HCT116 (cell line): ENCODE measurements around the gene ACE2.

Source experiments
- ATF3 ChIP-seq: IDR thresholded peaks from 2 replicates; pipeline ENCODE4 v1.6.1; 2012
- CEBPB ChIP-seq: IDR thresholded peaks from 2 replicates; pipeline ENCODE4 v1.6.1; 2012; ENCODE audit warnings: low read depth
- EGR1 ChIP-seq: IDR thresholded peaks from 2 replicates; pipeline ENCODE4 v1.6.1; 2012; ENCODE audit warnings: low read depth
- EZH2 ChIP-seq: fragments of 200-600 bp; sonication (generic); IDR thresholded peaks from 2 replicates; pipeline ENCODE4 v1.6.1; 2017; ENCODE audit warnings: antibody characterized with exemption, mixed run types
- EZH2phosphoT487 ChIP-seq: fragments of 200-600 bp; IDR thresholded peaks from 2 replicates; pipeline ENCODE4 v1.6.1; 2018; ENCODE audit warnings: antibody characterized with exemption, borderline replicate concordance
- POLR2A ChIP-seq: IDR thresholded peaks from 2 replicates; pipeline ENCODE4 v1.7.0; 2011; ENCODE audit warnings: borderline replicate concordance; ENCODE audit not compliant: insufficient read depth, insufficient read length; ENCODE audit errors: extremely low read depth
- POLR2AphosphoS5 ChIP-seq: IDR thresholded peaks from 2 replicates; pipeline ENCODE4 v1.6.1; 2011; ENCODE audit warnings: mild to moderate bottlenecking, low read depth, low read length, moderate library complexity
- RAD21 ChIP-seq: IDR thresholded peaks from 2 replicates; pipeline ENCODE4 v1.6.1; 2012; ENCODE audit warnings: low read depth, mild to moderate bottlenecking
- SIN3A ChIP-seq: IDR thresholded peaks from 2 replicates; pipeline ENCODE4 v1.6.1; 2012; ENCODE audit warnings: low read depth
- YY1 ChIP-seq: IDR thresholded peaks from 2 replicates; pipeline ENCODE4 v1.6.1; 2011; ENCODE audit warnings: low read length, low read depth, moderate library complexity, mild to moderate bottlenecking; ENCODE audit not compliant: insufficient replicate concordance; ENCODE audit errors: extremely low read depth
- TF ChIP-seq, protein P1 (sequence below), 3 experiments: fragments of 200-600 bp in 1 of 3; sonication (generic) in 1 of 3; IDR thresholded peaks in 2 of 3; conservative IDR thresholded peaks in 1 of 3; 2 replicates each; pipeline ENCODE4 v1.5.1; 2012 to 2017; ENCODE audit warnings: low read depth in 2 of 3, low read length in 2 of 3, antibody characterized with exemption in 1 of 3, borderline replicate concordance in 1 of 3, control low read depth in 1 of 3, mild to moderate bottlenecking in 1 of 3, mixed read lengths in 1 of 3, mixed run types in 1 of 3, moderate library complexity in 1 of 3; ENCODE audit not compliant: insufficient read depth in 1 of 3
- TF ChIP-seq, protein P2 (sequence below): IDR thresholded peaks from 2 replicates; pipeline ENCODE4 v1.6.1; 2012; ENCODE audit warnings: low read depth

- TF ChIP-seq, protein P1, sequence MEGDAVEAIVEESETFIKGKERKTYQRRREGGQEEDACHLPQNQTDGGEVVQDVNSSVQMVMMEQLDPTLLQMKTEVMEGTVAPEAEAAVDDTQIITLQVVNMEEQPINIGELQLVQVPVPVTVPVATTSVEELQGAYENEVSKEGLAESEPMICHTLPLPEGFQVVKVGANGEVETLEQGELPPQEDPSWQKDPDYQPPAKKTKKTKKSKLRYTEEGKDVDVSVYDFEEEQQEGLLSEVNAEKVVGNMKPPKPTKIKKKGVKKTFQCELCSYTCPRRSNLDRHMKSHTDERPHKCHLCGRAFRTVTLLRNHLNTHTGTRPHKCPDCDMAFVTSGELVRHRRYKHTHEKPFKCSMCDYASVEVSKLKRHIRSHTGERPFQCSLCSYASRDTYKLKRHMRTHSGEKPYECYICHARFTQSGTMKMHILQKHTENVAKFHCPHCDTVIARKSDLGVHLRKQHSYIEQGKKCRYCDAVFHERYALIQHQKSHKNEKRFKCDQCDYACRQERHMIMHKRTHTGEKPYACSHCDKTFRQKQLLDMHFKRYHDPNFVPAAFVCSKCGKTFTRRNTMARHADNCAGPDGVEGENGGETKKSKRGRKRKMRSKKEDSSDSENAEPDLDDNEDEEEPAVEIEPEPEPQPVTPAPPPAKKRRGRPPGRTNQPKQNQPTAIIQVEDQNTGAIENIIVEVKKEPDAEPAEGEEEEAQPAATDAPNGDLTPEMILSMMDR (IDR thresholded peaks at IDR 0.05 in 2 of 3, conservative IDR thresholded peaks at IDR 0.05 in 1 of 3; ENCODE audit: borderline replicate concordance in 1 of 3, insufficient read depth in 1 of 3, low read depth in 2 of 3, low read length in 2 of 3): no peak
- TF ChIP-seq SIN3A (no peak), EZH2phosphoT487 (no peak), YY1 (no peak), EGR1 (no peak), ATF3 (no peak), POLR2A (no peak), POLR2AphosphoS5 (no peak), RAD21 (no peak), CEBPB (no peak), EZH2 (no peak)
- TF ChIP-seq, protein P2, sequence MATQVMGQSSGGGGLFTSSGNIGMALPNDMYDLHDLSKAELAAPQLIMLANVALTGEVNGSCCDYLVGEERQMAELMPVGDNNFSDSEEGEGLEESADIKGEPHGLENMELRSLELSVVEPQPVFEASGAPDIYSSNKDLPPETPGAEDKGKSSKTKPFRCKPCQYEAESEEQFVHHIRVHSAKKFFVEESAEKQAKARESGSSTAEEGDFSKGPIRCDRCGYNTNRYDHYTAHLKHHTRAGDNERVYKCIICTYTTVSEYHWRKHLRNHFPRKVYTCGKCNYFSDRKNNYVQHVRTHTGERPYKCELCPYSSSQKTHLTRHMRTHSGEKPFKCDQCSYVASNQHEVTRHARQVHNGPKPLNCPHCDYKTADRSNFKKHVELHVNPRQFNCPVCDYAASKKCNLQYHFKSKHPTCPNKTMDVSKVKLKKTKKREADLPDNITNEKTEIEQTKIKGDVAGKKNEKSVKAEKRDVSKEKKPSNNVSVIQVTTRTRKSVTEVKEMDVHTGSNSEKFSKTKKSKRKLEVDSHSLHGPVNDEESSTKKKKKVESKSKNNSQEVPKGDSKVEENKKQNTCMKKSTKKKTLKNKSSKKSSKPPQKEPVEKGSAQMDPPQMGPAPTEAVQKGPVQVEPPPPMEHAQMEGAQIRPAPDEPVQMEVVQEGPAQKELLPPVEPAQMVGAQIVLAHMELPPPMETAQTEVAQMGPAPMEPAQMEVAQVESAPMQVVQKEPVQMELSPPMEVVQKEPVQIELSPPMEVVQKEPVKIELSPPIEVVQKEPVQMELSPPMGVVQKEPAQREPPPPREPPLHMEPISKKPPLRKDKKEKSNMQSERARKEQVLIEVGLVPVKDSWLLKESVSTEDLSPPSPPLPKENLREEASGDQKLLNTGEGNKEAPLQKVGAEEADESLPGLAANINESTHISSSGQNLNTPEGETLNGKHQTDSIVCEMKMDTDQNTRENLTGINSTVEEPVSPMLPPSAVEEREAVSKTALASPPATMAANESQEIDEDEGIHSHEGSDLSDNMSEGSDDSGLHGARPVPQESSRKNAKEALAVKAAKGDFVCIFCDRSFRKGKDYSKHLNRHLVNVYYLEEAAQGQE: no peak
Measured at GRCh38 chrX:15579778-15580747, 20.7 kb downstream of the ACE2 start.
